ENCODE results near the gene NFYB.

DNA sequence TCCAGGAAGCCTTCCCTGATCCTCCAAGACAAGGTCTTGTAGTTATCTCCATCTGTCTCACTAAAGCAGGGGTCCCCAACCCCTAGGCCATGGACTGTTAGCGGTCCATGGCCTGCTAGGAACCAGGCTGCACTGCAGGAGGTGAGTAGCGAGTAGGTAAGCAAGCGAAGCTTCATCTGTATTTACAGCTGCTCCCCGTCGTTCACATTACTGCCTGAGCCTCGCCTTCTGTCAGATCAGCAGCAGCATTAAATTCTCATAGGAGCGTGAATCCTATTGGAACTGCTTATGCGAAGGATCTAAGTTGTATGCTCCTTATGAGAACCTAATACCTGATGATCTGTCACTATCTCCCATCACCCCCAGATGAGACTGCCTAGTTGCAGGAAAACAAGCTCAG is 12.4 kb upstream of the NFYB start:
- TF ChIP-seq, protein P1, sequence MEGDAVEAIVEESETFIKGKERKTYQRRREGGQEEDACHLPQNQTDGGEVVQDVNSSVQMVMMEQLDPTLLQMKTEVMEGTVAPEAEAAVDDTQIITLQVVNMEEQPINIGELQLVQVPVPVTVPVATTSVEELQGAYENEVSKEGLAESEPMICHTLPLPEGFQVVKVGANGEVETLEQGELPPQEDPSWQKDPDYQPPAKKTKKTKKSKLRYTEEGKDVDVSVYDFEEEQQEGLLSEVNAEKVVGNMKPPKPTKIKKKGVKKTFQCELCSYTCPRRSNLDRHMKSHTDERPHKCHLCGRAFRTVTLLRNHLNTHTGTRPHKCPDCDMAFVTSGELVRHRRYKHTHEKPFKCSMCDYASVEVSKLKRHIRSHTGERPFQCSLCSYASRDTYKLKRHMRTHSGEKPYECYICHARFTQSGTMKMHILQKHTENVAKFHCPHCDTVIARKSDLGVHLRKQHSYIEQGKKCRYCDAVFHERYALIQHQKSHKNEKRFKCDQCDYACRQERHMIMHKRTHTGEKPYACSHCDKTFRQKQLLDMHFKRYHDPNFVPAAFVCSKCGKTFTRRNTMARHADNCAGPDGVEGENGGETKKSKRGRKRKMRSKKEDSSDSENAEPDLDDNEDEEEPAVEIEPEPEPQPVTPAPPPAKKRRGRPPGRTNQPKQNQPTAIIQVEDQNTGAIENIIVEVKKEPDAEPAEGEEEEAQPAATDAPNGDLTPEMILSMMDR (IDR thresholded peaks at IDR 0.05), result no peak
- no peak for TF ChIP-seq POLR2A (IDR thresholded peaks at IDR 0.05)
- TF ChIP-seq POLR2AphosphoS5 (IDR thresholded peaks at IDR 0.05), result no peak
